Mesothelial cell of epicardium (in vitro differentiated cells): ENCODE results near the gene GFOD1. TPM values are rescaled to one million over a fixed set of nuclear protein-coding genes. Genes with fewer than 3 reads are reported as not detected.

Experiments used
- DNase-seq, 2 experiments: peaks; one replicate each; pipeline ENCODE4 v3.0.0; 2021; ENCODE audit warnings: low spot score in 2 of 2; ENCODE audit not compliant: unreplicated experiment in 2 of 2
- H3K27ac Mint-ChIP-seq: 2 replicates; pipeline ENCODE4 v1.8.0; 2021; ENCODE audit warnings: mixed read lengths
- H3K27me3 Mint-ChIP-seq: 2 replicates; pipeline ENCODE4 v1.8.0; 2021; ENCODE audit warnings: low read depth, mixed read lengths
- H3K36me3 Mint-ChIP-seq: 2 replicates; pipeline ENCODE4 v1.8.0; 2021; ENCODE audit warnings: mixed read lengths
- H3K4me1 Mint-ChIP-seq: 2 replicates; pipeline ENCODE4 v1.8.0; 2021; ENCODE audit warnings: mixed read lengths
- H3K4me3 Mint-ChIP-seq: 2 replicates; pipeline ENCODE4 v1.8.0; 2021; ENCODE audit warnings: mild to moderate bottlenecking, moderate library complexity, mixed read lengths
- H3K9me3 Mint-ChIP-seq: 2 replicates; pipeline ENCODE4 v1.8.0; 2021; ENCODE audit warnings: mixed read lengths
- CTCF ChIP-seq: fragments of 200-600 bp; sonication (generic); IDR thresholded peaks from one replicate; pipeline ENCODE4 v1.5.0; 2021; ENCODE audit warnings: antibody characterized with exemption; ENCODE audit not compliant: unreplicated experiment
- total RNA-seq: library from RNA; stranded (reverse); gene quantifications from 3 replicates; pipeline ENCODE4 v1.2.1, GENCODE V29; 2021

Gene GFOD1
- total RNA-seq, 1 donor from 2014 or later: 4.8 TPM

- H3K4me1 Mint-ChIP-seq: peaks cover 6% of the 10 kb centered on the region
Observed at GRCh38 chr6:13415283-13415682, 72.1 kb downstream of the GFOD1 start.

GRCh38 chr6:13413900-13414555 is 73.4 kb downstream of the GFOD1 start:
- Mint-ChIP-seq H3K4me3 (no peak overlapping the region), H3K9me3 (no peaks in the 10 kb centered on the region), H3K4me1 (peaks cover 4% of the 10 kb centered on the region), H3K27me3 (no peaks in the 10 kb centered on the region), H3K36me3 (no peaks in the 10 kb centered on the region), H3K27ac (no peak overlapping the region)
- DNase-seq: no peak
- TF ChIP-seq CTCF: no peak

More at GRCh38 chr6:13415283-13415682, 72.1 kb downstream of the GFOD1 start:
- no peaks in the 10 kb centered on the region for H3K27me3 Mint-ChIP-seq
- H3K4me3 Mint-ChIP-seq: no peak overlapping the region
- no peak for DNase-seq
- no peak overlapping the region for H3K27ac Mint-ChIP-seq
- no peaks in the 10 kb centered on the region for H3K36me3 Mint-ChIP-seq
- TF ChIP-seq CTCF: no peak
- H3K9me3 Mint-ChIP-seq: no peaks in the 10 kb centered on the region

- H3K9me3 Mint-ChIP-seq: no peaks in the 10 kb centered on the region
- no peak for TF ChIP-seq CTCF
- no peak overlapping the region for H3K27ac Mint-ChIP-seq
- H3K4me1 Mint-ChIP-seq: peaks cover 7% of the 10 kb centered on the region
- H3K4me3 Mint-ChIP-seq: no peak overlapping the region
- H3K36me3 Mint-ChIP-seq: no peaks in the 10 kb centered on the region
- H3K27me3 Mint-ChIP-seq: no peaks in the 10 kb centered on the region
- no peak for DNase-seq
Observed at GRCh38 chr6:13413466-13413862, 73.9 kb downstream of the GFOD1 start.

GRCh38 chr6:13412639-13413465 is 74.5 kb downstream of the GFOD1 start:
- Mint-ChIP-seq H3K27ac (no peak overlapping the region), H3K4me1 (peaks cover 12% of the 10 kb centered on the region), H3K9me3 (no peaks in the 10 kb centered on the region), H3K27me3 (no peaks in the 10 kb centered on the region), H3K36me3 (no peaks in the 10 kb centered on the region), H3K4me3 (no peak overlapping the region)
- TF ChIP-seq CTCF: no peak
- DNase-seq: no peak

- no peaks in the 10 kb centered on the region for H3K27me3 Mint-ChIP-seq
- peaks cover 19% of the 10 kb centered on the region for H3K4me1 Mint-ChIP-seq
- no peak overlapping the region for H3K27ac Mint-ChIP-seq
- H3K36me3 Mint-ChIP-seq: no peaks in the 10 kb centered on the region
- no peaks in the 10 kb centered on the region for H3K9me3 Mint-ChIP-seq
- H3K4me3 Mint-ChIP-seq: no peak overlapping the region
- DNase-seq: no peak
- TF ChIP-seq CTCF: no peak
Observed at GRCh38 chr6:13412211-13412610, 75.2 kb downstream of the GFOD1 start.
